ENCODE data around the gene PLXNA3.

The PLXNA3 gene

GRCh38 chrX:154484255-154485149 is 26.4 kb downstream of the PLXNA3 start:
- DNase-seq (ENCODE audit: insufficient read length) (no peak), FAIRE-seq (no peak)
- no peak for TF ChIP-seq POLR2AphosphoS5 (IDR thresholded peaks at IDR 0.05; ENCODE audit: low read depth, low read length)
- no peak for TF ChIP-seq POLR2A (IDR thresholded peaks at IDR 0.05; ENCODE audit: low read depth, low read length)

- FAIRE-seq (no peak), DNase-seq (ENCODE audit: insufficient read length) (no peak)
- TF ChIP-seq TAF1 (IDR thresholded peaks at IDR 0.05; ENCODE audit: borderline replicate concordance, low read depth, low read length) (no peak), POLR2A (IDR thresholded peaks at IDR 0.05; ENCODE audit: low read depth, low read length) (no peak), POLR2AphosphoS5 (IDR thresholded peaks at IDR 0.05; ENCODE audit: low read depth, low read length) (no peak)
Observed at GRCh38 chrX:154485150-154486051, 27.3 kb downstream of the PLXNA3 start.

GRCh38 chrX:154486052-154486395 is 27.9 kb downstream of the PLXNA3 start:
- FAIRE-seq = peak; percentile 48
- TF ChIP-seq TAF1 (IDR thresholded peaks at IDR 0.05; ENCODE audit: borderline replicate concordance, low read depth, low read length) (no peak), POLR2AphosphoS5 (IDR thresholded peaks at IDR 0.05; ENCODE audit: low read depth, low read length) (no peak), POLR2A (IDR thresholded peaks at IDR 0.05; ENCODE audit: low read depth, low read length) (no peak)

GRCh38 chrX:154486396-154487207 is 28.5 kb downstream of the PLXNA3 start, which contains the start of gene UBL4A:
TSS of gene UBL4A (minus strand) at chrX:154486615. CDS start at chrX:154486584, 31 bp downstream.
- DNase-seq (ENCODE audit: insufficient read length) = peak; percentile 67
- TF ChIP-seq POLR2AphosphoS5 (IDR thresholded peaks at IDR 0.05; ENCODE audit: low read depth, low read length) = no peak
- no peak for TF ChIP-seq POLR2A (IDR thresholded peaks at IDR 0.05; ENCODE audit: low read depth, low read length)
- TF ChIP-seq TAF1 (IDR thresholded peaks at IDR 0.05; ENCODE audit: borderline replicate concordance, low read depth, low read length) = no peak
- peak; percentile 76 for FAIRE-seq

More at GRCh38 chrX:154486052-154486395, 27.9 kb downstream of the PLXNA3 start:
- no peak for DNase-seq (ENCODE audit: insufficient read length)

- DNase-seq (ENCODE audit: insufficient read length) (no peak), FAIRE-seq (no peak)
- TF ChIP-seq POLR2A (IDR thresholded peaks at IDR 0.05; ENCODE audit: low read depth, low read length) (no peak), TAF1 (IDR thresholded peaks at IDR 0.05; ENCODE audit: borderline replicate concordance, low read depth, low read length) (no peak), POLR2AphosphoS5 (IDR thresholded peaks at IDR 0.05; ENCODE audit: low read depth, low read length) (no peak)
Observed at GRCh38 chrX:154487518-154488290, 29.6 kb downstream of the PLXNA3 start.

- TF ChIP-seq POLR2AphosphoS5 (IDR thresholded peaks at IDR 0.05; ENCODE audit: low read depth, low read length) = no peak
- no peak for TF ChIP-seq POLR2A (IDR thresholded peaks at IDR 0.05; ENCODE audit: low read depth, low read length)
- no peak for TF ChIP-seq TAF1 (IDR thresholded peaks at IDR 0.05; ENCODE audit: borderline replicate concordance, low read depth, low read length)
- DNase-seq (ENCODE audit: insufficient read length) = no peak
- no peak for FAIRE-seq
Observed at GRCh38 chrX:154488336-154489075, 30.4 kb downstream of the PLXNA3 start.

GRCh38 chrX:154489182-154489581 is 31.1 kb downstream of the PLXNA3 start:
- TF ChIP-seq POLR2A (IDR thresholded peaks at IDR 0.05; ENCODE audit: low read depth, low read length) (no peak), POLR2AphosphoS5 (IDR thresholded peaks at IDR 0.05; ENCODE audit: low read depth, low read length) (no peak), TAF1 (IDR thresholded peaks at IDR 0.05; ENCODE audit: borderline replicate concordance, low read depth, low read length) (no peak)
- FAIRE-seq = no peak
- DNase-seq (ENCODE audit: insufficient read length) = no peak

- TF ChIP-seq POLR2A (IDR thresholded peaks at IDR 0.05; ENCODE audit: low read depth, low read length) (no peak), TAF1 (IDR thresholded peaks at IDR 0.05; ENCODE audit: borderline replicate concordance, low read depth, low read length) (no peak), POLR2AphosphoS5 (IDR thresholded peaks at IDR 0.05; ENCODE audit: low read depth, low read length) (no peak)
- FAIRE-seq (no peak), DNase-seq (ENCODE audit: insufficient read length) (no peak)
Observed at GRCh38 chrX:154490021-154490413, 31.9 kb downstream of the PLXNA3 start.

GRCh38 chrX:154490414-154491083 is 32.5 kb downstream of the PLXNA3 start, which contains the start of gene SLC10A3:
TSS of gene SLC10A3 (minus strand) at chrX:154490629. CDS start at chrX:154488940, 1,689 bp downstream.
- FAIRE-seq (peak; percentile 87), DNase-seq (ENCODE audit: insufficient read length) (peak; percentile 85)

More at GRCh38 chrX:154490414-154491083, 32.5 kb downstream of the PLXNA3 start, which contains the start of gene SLC10A3:
- TF ChIP-seq POLR2AphosphoS5 (IDR thresholded peaks at IDR 0.05; ENCODE audit: low read depth, low read length) (peak; percentile 65; the same call in 1 of the 2 replicates), TAF1 (IDR thresholded peaks at IDR 0.05; ENCODE audit: borderline replicate concordance, low read depth, low read length) (peak; percentile 87), POLR2A (IDR thresholded peaks at IDR 0.05; ENCODE audit: low read depth, low read length) (peak; percentile 89)

All from GM12892 (cell line).